Effector CD8-positive, alpha-beta T cell (primary cell): Measurements from ENCODE around the gene TBC1D9B.

Experiments
- DNase-seq: peaks from one replicate; lab custom pipeline; 2025; lab: John Stamatoyannopoulos, UW

The TBC1D9B gene

DNA sequence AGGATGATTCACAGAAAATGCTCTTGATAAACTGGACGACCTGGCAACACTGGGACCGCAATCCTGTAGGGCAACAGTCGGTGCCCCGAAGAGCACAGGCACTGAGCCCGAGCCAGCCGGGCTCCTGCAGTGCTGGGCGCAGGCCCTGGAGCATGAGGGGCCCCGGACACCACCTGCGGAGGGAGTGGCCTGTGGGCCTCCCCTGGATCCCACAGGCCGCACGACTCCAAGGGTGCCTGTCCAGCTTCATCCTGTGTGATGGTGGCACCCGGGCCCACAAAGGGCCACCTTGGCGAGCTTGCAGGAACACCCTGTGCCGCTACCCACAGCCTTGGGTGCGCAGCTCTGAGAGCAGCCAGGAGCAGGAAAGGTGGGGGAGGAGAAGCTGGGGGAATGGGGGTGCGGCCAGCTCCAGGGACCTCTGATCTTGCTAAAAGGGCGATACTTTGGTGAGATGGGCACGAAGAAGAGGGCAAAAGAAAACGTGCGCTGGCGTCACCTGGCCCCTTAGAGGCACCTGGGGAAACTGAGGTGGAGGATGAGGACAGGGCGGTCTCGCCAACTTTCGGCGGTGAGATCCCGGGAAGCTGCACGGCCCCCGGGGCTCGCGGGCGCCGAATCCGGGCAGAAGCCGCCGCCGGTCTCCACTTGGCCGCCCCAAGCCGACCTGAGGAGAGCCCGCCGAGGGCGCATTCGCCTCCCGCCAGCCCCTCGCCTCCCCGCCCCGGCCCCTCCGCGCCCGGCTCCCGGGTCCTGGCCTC lies 722 bp downstream of the TBC1D9B start:
- DNase-seq: no peak

DNA sequence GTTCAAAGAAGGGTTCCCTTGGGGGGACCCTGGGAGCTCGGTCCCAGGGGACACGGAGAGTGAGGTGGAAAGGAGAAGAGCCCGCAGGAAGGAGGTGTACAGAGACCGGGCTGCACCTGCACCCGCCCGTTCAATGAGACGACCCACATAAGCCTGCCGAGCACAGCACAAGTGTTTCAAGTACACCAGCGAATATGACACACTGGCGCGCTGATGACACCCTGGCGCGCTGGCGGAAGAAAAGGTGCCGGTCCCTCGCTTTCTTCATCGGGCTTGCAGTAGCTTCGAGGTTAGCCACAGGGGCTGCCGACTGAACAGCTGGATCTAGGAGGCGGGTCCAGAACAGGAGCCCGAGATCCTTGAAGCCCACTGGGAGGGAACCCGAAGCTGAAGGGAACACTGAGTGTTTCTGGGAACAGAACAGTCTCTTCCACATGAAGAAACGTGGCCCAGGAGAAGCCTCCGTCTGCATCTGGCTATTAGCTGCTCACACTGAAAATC lies 1.4 kb downstream of the TBC1D9B start:
- no peak for DNase-seq

DNA sequence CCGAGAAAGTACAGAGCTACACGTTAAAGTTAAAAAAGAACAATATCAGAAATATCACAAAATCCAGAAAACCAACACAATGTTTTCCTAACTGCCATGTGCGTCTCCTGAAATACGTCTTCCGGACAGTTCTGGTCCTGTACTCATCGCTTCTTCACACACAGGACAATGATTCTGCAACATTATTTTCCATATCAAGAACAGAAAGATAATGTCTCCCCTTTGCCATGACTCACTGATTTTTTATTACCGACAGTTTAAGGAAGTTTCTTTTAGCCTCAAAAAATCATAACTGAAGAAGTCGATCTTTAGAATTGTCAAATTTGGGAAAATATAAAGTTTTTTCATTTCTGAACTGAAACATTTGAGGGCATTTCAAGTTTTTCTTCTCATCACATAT lies 2.5 kb downstream of the TBC1D9B start:
- DNase-seq: no peak

DNA sequence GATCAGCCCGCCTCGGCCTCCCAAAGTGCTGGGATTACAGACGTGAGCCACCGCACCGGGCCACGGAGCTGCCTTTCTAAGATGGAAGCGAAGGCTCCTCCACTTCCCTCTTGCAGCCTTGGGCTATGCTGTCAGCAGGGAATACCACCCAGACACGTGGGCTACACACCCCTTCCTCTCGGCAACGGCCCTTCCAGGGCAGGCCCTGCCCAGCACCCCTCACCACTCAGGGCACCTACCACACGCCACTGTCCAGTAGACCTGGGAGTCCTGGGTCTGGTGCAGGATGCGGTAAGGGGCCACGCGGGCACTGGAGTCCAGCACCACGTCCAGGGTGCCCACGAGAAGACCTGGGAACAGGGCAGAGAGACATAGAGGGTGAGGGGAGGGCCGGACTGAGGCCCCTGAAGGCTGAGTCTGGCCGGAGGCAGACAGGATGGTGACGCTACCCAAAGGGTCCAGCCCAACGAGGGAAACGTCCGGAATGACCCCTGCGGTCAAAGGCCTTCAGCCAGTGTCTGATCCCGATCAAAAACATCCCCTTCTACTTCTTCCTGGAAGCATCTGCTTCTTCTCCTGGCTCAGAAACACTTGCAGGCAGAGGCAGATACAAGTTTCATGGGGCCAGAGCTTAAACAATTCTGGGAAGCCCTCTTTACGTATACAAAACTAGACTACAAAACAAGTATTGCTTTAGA lies 3.1 kb downstream of the TBC1D9B start:
- no peak for DNase-seq

DNA sequence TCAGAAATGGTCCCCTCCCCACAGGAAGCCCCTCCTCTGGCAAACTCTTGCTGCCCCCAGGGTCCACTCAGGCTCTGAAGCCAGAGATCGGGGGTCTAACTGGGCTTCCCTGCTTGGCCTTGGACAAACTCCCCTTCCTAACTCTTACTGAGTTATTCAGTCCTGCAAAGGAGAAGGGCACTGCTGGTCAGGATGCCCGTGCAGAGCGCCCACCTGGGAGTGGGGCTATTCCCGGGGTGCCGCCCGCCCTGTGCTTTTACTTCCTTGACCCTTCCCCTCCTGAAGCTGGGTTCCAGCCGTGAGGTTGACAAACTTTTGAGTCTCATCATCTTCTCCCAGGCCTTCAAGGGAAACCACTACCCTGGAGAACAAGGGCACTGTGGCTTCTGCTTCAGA lies 4.9 kb downstream of the TBC1D9B start:
- no peak for DNase-seq

DNA sequence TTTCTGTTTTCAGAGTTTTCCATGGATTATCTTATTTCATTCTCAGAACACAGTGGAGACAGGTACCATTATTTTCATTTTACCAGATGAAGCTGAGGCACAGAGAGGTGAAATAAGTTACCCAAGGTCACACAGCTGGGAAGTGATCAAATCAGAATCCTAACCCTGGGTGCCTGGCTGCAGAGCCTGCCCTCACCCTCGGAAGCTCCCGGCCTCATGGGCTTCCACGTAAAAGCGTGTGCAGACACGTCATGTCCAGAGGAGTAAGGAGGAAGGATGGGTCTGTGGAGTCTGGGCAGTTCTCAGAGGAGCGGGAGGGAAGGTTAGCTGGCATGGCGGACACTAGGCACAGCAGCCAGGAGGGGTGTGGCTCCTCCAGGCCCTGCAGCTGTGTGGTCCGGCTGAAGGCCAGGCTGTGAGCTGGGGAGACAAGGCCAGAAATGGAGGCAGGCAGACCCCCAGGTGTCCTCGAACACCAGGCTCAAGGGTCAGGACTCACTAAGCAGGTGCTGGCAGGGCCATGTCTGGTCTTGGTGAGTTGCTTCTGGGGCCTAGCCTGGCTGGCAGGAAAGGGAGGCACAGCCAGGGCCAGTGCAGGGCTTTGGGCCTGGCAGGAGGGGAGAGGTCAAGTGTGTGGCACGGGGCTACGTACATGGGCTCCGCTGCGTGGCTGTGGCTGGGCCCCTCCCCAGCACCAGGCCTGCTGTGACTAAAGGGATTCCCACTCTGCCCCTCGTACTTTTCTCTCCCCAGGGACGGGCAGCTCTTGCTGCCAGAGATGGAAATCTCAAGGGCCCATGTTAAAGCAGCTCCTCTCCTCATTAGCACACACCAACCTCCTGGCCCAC lies 5.6 kb downstream of the TBC1D9B start:
- no peak for DNase-seq

DNA sequence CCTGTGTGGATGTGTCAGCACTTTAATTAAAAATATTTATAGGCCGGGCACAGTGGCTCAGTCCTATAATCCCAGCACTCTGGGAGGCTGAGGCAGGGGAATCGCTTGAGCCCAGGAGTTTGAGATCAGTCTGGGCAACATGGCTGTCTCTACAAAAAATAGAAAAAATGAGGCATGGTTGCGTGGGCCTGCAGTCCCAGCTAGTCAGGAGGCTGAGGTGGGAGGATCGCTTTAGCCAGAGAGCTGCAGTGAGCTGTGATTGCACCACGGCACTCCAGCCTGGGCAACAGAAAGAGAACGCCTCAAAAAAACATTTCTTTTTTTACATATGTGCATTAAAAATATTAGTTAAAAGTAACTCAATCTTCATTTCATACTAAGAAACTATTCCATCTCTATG lies 6.2 kb downstream of the TBC1D9B start:
- DNase-seq: no peak

DNA sequence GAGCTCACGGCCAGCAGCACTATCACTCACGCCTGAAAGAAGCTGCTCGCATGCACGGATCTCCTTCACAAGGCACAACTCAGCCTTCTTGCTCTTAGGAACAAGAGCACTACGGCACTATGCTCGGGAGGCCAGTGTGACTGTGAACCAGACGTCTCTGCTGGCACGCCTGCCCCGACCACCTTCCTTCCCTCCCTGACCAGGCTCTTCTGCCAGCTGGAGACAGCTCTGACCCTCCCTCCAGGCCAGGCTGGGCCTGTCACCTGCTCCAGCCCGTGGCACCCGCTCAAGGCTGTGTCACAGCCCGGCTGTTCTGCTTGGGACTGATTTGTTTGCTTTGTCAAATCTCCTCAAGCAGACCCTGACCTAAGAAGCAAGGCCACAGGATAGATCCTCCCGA lies 7.0 kb downstream of the TBC1D9B start:
- DNase-seq: no peak

DNA sequence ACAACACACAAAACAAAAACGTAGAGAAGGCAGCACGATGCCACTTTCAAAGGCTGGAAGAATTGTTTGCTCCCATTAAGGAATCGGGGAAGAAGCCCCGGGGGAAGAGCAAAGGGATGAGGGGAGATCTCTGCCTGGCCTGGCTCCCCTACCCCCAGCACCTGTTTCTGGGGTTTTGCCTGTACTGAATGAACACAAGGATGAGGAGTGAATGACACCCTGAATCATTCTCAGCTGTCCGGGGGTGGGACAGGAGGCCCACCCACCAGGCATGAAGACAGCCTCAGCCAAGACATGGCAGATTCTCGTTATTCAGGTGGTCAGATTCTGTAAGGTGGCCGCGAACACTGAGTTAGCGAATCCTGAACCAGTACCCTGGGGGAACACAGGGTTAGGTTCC lies 7.5 kb downstream of the TBC1D9B start:
- no peak for DNase-seq

DNA sequence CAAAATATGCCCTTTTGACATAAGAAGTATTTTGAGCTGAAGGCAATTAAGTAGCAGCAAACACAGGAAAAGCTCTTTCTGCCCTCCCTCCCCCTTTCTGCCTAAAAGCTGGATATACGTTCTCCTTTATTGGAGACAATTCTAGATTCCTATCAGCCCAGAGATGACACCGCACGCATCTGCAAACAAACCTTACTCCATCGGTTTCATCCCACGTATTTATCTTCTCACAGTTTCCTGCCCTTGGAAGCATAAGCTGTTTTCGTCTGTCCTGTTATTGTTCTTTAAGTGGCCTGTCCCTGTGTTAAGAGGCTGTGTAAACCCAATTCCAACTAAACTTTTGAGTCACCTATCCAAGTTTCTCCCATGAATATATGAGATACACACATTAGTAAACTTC lies 11.8 kb downstream of the TBC1D9B start:
- no peak for DNase-seq

DNA sequence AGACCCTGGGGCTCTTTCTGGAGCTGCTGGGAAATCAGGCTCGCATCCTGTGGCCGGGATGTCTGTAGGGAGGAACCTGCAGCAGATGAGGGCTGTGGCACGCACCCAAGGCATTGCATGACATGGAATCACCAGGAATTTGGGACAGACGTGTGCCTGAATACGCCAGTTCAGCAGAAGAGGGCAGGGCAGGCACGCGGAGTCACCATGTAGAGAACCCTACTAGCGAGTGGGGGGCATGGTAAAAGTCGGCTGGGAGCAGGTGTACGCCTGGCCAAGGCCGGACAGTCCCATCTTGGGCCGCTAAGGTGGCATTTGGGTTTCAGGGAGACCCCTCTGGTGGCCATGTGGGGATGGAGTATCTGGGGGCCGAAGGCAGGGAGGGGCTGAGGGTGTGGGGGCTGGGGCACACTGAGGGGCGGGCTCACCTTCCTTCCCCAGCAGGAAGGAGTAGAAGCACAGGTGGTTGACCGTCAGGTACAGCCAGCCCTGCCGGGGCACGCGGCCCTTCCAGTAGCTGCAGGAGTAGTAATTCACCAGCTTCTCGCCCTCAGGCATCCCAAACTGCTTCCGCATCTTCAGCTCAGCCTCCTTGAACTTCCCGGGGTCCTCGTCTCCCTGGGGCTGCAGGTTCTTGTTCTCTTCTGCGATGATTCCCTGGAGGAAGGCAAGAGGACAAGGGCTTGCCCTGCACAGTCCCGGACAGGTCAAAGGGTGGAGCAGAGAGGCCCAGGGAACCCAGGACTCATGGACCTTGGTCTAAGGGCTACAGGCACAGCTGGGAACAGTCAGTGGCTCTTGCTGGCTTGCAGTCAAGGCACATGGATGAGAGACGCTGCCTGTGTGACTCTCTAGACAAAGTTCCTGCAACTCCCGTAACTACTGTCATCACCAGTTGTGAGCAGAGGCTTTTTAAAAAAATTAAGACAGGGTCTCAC lies 13.5 kb downstream of the TBC1D9B start:
- no peak for DNase-seq

DNA sequence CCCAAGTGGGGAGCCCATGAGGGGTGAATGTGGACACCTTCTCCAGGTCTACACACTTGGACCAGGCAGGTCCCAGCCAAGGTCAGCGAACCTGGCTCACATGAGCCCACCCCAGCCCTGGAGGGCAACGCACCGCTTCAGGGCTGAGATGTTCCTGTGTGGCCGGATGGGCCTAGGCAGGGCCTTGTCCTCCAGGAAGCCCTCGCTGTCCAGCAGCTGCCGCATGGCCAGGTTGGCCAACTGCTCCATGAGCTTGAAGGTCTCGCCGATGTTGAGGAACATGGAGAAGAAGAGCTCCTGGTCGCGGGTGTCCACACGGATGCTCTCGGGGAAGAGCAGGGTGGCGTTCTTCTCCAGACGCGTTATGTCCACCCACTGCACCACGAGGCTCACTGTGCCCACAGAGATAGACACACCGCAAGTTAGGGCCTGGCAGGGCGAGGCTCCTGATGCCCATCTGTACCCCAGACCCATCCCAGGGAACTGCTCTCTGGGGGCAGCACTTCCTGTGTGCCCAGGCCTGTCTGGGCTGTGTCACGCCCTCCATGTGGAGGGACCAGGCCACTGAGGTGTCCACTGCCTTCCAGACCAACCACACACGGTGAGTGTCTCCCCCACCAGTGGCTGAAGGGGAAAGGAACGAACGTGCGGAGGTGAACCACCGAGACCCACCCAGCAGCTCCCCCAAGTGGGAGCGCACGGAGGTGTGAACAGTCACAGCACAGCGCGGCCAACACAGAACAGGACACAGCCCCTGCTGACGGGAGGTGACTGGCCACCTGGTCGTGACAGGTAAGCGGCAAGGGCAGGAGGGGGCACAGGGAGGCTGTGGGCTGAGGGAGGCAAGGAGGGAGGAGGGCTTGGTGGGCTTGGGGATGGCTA lies 14.4 kb downstream of the TBC1D9B start:
- no peak for DNase-seq

DNA sequence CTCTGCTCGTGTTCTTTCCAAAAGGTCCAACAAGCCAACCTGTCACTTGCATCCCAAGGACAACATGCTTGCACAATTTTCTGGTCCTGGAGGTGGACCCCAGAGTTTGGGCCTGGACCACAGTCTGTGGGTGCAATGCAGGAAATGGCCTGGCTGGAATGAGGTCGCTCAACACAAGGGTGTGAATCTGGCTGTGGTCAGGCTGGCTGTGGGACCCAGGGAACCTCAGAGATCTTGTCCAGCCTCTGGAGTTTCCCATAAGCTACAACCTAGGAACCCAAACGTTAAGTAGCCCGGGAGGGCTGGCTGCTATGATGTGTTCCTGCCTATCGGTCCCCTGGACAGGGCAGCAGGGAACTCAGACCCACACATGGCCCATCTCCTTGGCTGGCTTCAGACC lies 15.4 kb downstream of the TBC1D9B start:
- DNase-seq: no peak

DNA sequence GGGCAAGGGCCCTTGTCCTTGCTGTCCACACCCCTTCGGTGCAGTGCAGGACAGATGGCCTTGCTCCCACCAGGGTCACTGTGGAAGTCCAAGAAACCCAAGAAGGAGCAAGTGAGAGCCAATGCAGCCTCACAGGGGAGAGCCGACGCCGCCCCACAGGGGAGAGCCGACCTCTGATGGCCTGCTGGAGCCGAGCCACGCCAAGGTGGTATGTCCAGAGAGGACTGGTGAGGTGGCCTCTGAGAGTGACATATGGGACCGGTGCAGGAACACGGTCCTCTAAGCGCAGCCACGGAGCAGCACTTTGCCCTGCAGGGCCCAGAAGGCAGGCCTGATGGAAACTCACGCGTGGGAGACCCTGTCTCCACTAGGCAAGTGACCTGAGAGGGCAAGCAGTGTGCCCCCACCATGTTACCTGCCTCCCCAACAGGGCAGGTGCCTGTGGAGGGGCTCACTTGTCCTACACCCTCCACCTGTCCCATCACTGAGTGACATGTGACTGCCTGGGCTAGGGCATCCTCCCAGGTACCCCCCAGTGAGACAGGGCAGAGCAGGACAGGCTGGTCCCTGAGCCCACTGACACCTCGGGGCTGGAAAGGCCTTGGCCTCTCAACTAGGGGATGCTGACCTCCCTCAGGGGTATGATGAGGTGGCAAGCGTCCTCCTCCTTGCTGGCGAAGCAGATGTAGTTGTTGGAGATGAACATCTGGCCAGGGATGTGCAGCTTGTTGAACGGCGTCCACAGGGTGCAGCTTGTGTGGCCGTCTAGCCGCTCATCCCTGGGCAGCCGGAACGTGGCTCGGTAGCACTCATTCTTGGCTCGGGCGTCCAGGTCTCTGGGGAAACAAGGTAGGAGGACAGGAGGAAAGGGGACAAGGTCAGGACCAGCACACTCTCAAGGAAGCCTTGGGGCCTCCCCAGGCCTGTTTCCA lies 16.7 kb downstream of the TBC1D9B start:
- DNase-seq: no peak

DNA sequence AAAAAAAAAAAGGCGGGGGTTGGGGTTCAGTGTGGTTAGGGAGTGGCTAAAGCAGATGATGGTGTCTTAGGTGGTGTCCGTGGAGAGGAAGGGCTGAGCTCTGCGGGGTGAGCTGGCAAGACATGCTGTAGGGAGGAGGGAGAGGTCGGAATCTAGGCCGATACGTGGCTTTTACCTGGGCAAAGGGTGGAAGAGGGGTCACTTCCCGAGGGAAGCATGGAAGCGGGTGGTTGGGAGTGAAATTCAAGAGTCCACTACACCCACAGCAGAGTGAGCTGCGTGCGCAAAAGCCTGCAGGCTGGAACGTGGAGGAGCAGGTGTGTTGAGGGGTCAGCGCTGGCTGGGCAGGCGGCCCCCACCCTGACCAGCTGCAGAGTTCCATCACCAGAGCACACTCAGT lies 17.8 kb downstream of the TBC1D9B start:
- DNase-seq: no peak

DNA sequence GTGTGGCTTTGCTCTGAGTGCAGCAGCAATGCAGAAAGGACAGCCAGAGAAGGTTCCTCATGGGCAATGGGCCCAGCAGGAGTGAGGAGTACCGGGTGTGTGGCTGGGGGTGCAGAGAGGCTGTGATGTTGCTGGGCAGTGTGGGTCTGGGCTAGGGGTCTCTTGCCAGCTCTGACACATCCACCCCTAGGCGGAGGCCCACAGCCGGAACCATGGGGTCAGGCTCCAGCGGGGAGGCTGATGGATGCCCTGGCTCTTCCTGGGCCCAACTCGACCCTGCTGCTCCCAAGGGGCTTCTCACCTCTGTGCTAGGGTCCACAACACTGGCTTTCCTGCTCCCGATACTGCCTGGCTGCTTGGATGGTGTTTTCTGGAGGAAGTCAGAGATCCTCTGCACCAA lies 19.9 kb downstream of the TBC1D9B start:
- DNase-seq: no peak

DNA sequence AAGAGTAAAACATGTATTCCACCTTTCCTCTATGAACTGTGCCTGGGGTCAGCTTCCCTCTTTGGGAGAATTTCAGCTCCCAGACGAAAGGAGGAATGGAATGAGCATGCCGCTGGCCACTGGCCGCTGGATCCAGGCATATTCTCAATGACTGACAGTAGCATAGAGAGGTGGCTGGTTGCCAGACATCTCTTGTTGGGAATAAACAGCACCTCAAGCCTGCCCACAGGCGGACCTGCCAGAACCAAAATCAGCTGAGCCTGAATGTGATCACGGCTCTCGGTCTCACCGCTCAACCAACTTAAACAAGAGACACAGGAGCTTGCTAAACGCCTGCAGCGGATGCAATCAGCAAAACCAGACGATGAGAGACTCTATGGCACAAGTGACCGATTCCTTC lies 20.6 kb downstream of the TBC1D9B start:
- DNase-seq: no peak

DNA sequence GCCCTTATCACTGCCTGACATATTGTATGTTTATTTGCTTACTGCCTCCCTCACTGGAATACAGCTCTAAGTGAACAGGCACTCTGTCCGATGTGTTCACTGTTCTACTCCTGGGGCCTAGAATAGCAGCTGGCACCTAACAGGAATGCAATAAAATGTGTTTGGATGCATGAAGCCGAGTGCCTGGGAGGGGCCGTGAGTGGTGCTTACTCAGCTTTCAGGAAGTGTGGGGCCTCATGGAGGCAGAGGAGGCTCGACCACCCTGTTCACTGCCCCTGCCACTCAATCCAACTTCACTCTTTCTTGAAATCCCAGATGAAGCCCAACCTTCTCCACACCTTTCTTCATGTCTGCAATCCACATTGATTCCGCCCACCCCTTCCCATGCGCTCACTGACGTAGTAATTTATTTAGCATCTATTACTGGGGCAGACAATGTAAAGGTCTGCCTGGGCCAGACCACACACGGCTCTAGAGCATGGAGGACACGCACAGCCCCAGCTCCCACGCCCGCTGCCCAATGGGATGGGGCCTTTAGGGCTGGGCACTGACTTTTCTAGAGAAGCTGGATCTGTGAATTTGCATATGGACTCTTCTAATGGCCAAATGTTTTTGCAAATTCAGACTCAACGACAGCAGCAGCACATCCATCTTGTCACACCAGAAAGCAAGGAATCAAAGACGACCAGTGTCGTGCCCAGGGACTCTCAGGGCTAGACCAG lies 21.3 kb downstream of the TBC1D9B start:
- no peak for DNase-seq
